Panc1 (cell line): ENCODE results near the gene CYP27A1.

Experiments
- CTCF ChIP-seq: fragments of 450-650 bp; IDR thresholded peaks from 2 replicates; pipeline ENCODE4 v1.5.1; 2017; ENCODE audit warnings: mild to moderate bottlenecking
- POLR2AphosphoS5 ChIP-seq: IDR thresholded peaks from 2 replicates; pipeline ENCODE4 v1.6.1; 2012; ENCODE audit warnings: mild to moderate bottlenecking, low read depth, low read length, moderate library complexity

- TF ChIP-seq CTCF (no peak), POLR2AphosphoS5 (no peak)
Observed at GRCh38 chr2:218780851-218781690, 876 bp upstream of the CYP27A1 start.
